ENCODE measurements around the gene TTC4. TPM values are rescaled to one million over a fixed set of nuclear protein-coding genes. Genes with fewer than 3 reads are reported as not detected.
"Not testable (repeated sequence)": the region's sequence is repeated elsewhere in the genome, so short reads cannot be mapped to it uniquely, and the experiment has no call there.

Gene TTC4
- total and polyA plus RNA-seq, 2 of the 4 experiments (the other 2 are of a cell fraction), result 21.6 to 27.1 TPM

DNA sequence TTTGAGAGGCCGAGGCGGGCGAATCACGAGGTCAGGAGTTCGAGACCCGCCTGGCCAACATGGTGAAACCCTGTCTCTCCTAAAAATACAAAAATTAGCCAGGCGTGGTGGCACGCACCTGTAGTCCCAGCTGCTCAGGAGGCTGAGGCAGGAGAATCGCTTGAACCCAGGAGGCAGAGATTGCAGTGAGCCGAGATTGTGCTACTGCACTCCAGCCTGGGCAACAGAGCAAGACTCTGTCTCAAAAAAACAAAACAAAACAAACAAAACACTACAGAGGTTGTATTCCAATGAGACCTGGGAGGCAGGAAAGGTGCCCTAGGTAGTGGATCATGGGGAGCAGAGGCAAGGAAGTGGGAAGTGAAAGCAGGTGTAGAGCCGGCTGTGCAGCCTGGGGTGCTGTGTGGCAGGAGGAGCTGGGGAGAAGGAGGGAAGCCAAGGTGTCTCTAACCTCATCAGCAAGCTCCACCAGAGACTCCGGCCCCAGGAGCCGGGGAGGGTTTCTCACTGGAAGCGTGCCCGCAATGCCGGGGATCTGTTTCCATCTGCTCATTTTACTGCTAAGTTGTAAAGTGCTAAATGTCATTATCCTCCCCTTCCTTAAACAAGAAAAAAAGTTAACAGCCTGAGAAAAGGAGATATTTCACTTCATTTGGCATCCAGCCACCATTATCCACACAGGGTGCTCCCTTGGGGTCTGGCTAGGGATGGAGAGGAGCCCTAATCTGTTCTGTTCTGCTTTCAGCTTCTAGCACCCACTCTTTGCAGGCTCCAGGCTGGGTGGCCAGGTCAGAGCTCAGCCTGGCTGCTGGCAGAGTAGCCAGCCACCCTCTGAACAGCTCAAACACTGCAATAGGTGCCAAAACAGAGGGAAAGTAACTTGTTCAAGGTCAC is 60.4 kb downstream of the TTC4 start:
- H3K4me2 ChIP-seq (ENCODE audit: low read depth, low read length); H3K4me1 ChIP-seq (ENCODE audit: control insufficient read depth, insufficient read depth, low read length); H4K8ac ChIP-seq (ENCODE audit: low read depth in 2 of 2, low read length in 2 of 2); H4K20me1 ChIP-seq (ENCODE audit: insufficient read depth, low read length); H3K9me1 ChIP-seq (ENCODE audit: insufficient read depth, low read length); H2AK5ac ChIP-seq (ENCODE audit: low read depth, low read length); H2BK15ac ChIP-seq (ENCODE audit: low read depth, low read length); H4K5ac ChIP-seq (ENCODE audit: low read depth, low read length); H3K79me1 ChIP-seq (ENCODE audit: low read depth in 1 of 2, low read length in 2 of 2); H3K36me3 ChIP-seq (ENCODE audit: control insufficient read depth, insufficient read depth, low read length); H2BK20ac ChIP-seq (ENCODE audit: low read depth, low read length); H3K9ac ChIP-seq (ENCODE audit: low read depth, low read length); POLR2A ChIA-PET (ENCODE audit: unreplicated experiment); ATAC-seq (ENCODE audit: low read depth); H4K91ac ChIP-seq (ENCODE audit: insufficient read depth, low read depth, low read length); H3K4me3 ChIP-seq (ENCODE audit: insufficient read depth, low read depth, low read length); H3K27ac ChIP-seq (ENCODE audit: insufficient read depth, low read length); H2AFZ ChIP-seq (replicated peaks; ENCODE audit: low read length, poor library complexity); H2BK120ac ChIP-seq (ENCODE audit: low read depth, low read length); intact Hi-C loops (cut with micrococcal nuclease); H3K23ac ChIP-seq (ENCODE audit: low read depth, low read length); H3K18ac ChIP-seq (ENCODE audit: low read depth, low read length); H2BK5ac ChIP-seq (ENCODE audit: low read depth, low read length, poor library complexity, severe bottlenecking); BruUV-seq (replicated peaks); H2AK9ac ChIP-seq (replicated peaks; ENCODE audit: low read depth, low read length, poor library complexity); dilution Hi-C loops (cut with HindIII; ENCODE audit: low sequenced_read_pairs, unreplicated experiment); H3K14ac ChIP-seq (replicated peaks; ENCODE audit: low read depth, low read length); H3K9me3 ChIP-seq (ENCODE audit: control insufficient read depth, insufficient read depth, low read length); H3K4ac ChIP-seq (ENCODE audit: low read depth, low read length); H3K56ac ChIP-seq (ENCODE audit: extremely low read depth, insufficient read depth, low read length); DNase-seq: not testable (repeated sequence)
- H3K27me3 ChIP-seq (ENCODE audit: control insufficient read depth, insufficient read depth, low read length), result peaks cover 41% of the 10 kb centered on the region
- WGBS, 2 experiments (ENCODE audit: extremely low coverage in 2 of 2, insufficient read length in 1 of 2), result no CpG with 5 or more reads among the region's 16 CpGs
- CTCF ChIA-PET, result interaction anchor here (0.6 kb wide), 1 partner anchor 34 kb away, joined by 4 read pairs; no protein-coding TSS in a partner anchor
- in situ Hi-C loops (cut with MboI; ENCODE audit: low sequenced_read_pairs), result loop anchor here (25.0 kb wide), 1 partner anchor 914 kb away; no protein-coding TSS in a partner anchor

Data from IMR-90 (cell line).